ENCODE data around the gene PFKFB2.

DNA sequence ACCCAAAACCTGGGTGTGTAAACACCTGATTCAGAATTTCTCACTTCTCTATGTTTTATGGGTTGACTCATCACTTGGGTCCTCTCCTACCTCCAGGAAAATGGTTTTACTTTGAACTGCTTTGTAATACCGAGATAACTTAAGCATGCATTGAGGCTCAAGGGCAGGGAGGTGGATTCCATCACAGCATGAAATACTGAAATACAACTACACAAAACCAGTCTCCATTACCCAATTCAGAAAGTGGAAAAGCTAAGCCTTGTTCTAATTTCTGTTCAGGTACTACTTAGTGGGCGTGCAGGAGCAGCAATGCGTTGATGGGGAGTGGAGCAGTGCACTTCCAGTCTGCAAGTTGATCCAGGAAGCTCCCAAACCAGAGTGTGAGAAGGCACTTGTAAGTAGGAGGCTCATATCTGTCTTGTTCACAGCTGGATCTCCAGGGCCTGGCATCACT is 44.8 kb downstream of the PFKFB2 start:
- no peak for TF ChIP-seq YY1 (IDR thresholded peaks at IDR 0.05; ENCODE audit: insufficient read depth, insufficient read length)
- no peak for TF ChIP-seq ZNF274 (IDR thresholded peaks at IDR 0.05; ENCODE audit: low read depth, low read length)
- no peak for TF ChIP-seq SUZ12 (IDR thresholded peaks at IDR 0.05; ENCODE audit: extremely low read depth, insufficient read depth, insufficient read length)

All from NT2/D1 (cell line).